Osteoblast (primary cell): ENCODE results near the gene TLR9. TPM values are rescaled to one million over a fixed set of nuclear protein-coding genes. Genes with fewer than 3 reads are reported as not detected.

Experiments used
- DNase-seq: peaks from one replicate; pipeline ENCODE4 v3.0.0; 2011; ENCODE audit warnings: low spot score, mixed read lengths; ENCODE audit not compliant: insufficient read length; ENCODE audit errors: missing footprints
- H2AFZ ChIP-seq: 2 replicates; pipeline ENCODE4 v1.6.0; 2011; ENCODE audit warnings: mild to moderate bottlenecking, low read length
- H3K27ac ChIP-seq: 2 replicates; pipeline ENCODE4 v1.5.1; 2011; ENCODE audit warnings: mild to moderate bottlenecking, low read depth, low read length, moderate library complexity
- H3K27me3 ChIP-seq: 2 replicates; pipeline ENCODE4 v1.6.0; 2012; ENCODE audit warnings: mild to moderate bottlenecking, control low read depth, inconsistent platforms, low read length, moderate library complexity; ENCODE audit not compliant: insufficient read depth
- H3K36me3 ChIP-seq: 2 replicates; pipeline ENCODE4 v1.5.1; 2011; ENCODE audit warnings: mild to moderate bottlenecking, low read length, control low read depth, moderate library complexity; ENCODE audit not compliant: insufficient read depth
- H3K4me1 ChIP-seq: 2 replicates; pipeline ENCODE4 v1.5.1; 2011; ENCODE audit warnings: mild to moderate bottlenecking, low read length, control low read depth, moderate library complexity; ENCODE audit not compliant: insufficient read depth
- H3K4me2 ChIP-seq: 2 replicates; pipeline ENCODE4 v1.6.0; 2011; ENCODE audit warnings: mild to moderate bottlenecking, low read length; ENCODE audit not compliant: insufficient read depth
- H3K4me3 ChIP-seq: fragments of 200-600 bp; sonication (generic); 3 replicates; pipeline ENCODE4 v1.5.1; 2012; ENCODE audit warnings: mild to moderate bottlenecking, low read length, inconsistent platforms; ENCODE audit not compliant: insufficient read depth
- H3K79me2 ChIP-seq: 2 replicates; pipeline ENCODE4 v1.6.0; 2012; ENCODE audit warnings: mild to moderate bottlenecking, low read length, control low read depth, inconsistent platforms; ENCODE audit not compliant: insufficient read depth
- H3K9me3 ChIP-seq: 2 replicates; pipeline ENCODE4 v1.5.1; 2011; ENCODE audit warnings: low read depth, low read length, control low read depth
- H4K20me1 ChIP-seq: 2 replicates; pipeline ENCODE4 v1.6.0; 2012; ENCODE audit warnings: mild to moderate bottlenecking, low read length, control low read depth; ENCODE audit not compliant: insufficient read depth
- total RNA-seq: library from RNA; depleted of rRNA; stranded (reverse); fragments of >200 nt; gene quantifications from 2 replicates; pipeline ENCODE4 v1.2.3, GENCODE V29; 2012
- TF ChIP-seq, protein P1 (sequence below): IDR thresholded peaks from 2 replicates; pipeline ENCODE4 v1.5.1; 2011; ENCODE audit warnings: mild to moderate bottlenecking, low read depth, low read length, moderate library complexity; ENCODE audit errors: extremely low read depth

TLR9 gene
- total RNA-seq, 1 donor = not detected

DNA sequence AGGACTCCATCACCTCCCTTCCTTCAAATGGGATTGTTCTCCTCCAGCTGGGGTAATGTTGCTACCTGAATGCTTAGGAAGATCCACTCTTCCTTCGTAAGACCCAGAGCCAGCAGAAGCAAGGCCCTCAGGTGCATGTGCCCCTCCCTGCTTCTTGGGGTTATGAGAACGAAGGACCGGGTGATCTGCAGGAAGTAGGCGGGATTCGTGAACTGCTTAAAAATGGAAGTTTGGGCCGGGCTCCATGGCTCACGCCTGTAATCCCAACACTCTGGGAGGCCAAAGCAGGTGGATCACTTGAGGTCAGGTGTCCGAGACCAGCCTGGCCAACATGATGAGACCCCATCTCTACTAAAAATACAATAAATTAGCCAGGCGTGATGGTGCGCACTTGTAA, 8.0 kb downstream of the TLR9 start:
- H3K4me2 ChIP-seq = no peak overlapping the region
- H3K79me2 ChIP-seq = no peaks in the 10 kb centered on the region
- H4K20me1 ChIP-seq = peaks cover 3% of the 10 kb centered on the region
- TF ChIP-seq, protein P1, sequence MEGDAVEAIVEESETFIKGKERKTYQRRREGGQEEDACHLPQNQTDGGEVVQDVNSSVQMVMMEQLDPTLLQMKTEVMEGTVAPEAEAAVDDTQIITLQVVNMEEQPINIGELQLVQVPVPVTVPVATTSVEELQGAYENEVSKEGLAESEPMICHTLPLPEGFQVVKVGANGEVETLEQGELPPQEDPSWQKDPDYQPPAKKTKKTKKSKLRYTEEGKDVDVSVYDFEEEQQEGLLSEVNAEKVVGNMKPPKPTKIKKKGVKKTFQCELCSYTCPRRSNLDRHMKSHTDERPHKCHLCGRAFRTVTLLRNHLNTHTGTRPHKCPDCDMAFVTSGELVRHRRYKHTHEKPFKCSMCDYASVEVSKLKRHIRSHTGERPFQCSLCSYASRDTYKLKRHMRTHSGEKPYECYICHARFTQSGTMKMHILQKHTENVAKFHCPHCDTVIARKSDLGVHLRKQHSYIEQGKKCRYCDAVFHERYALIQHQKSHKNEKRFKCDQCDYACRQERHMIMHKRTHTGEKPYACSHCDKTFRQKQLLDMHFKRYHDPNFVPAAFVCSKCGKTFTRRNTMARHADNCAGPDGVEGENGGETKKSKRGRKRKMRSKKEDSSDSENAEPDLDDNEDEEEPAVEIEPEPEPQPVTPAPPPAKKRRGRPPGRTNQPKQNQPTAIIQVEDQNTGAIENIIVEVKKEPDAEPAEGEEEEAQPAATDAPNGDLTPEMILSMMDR = no peak
- no peaks in the 10 kb centered on the region for H3K27me3 ChIP-seq
- peaks cover 9% of the 10 kb centered on the region for H3K4me1 ChIP-seq
- H3K4me3 ChIP-seq = no peak overlapping the region
- no peak overlapping the region for H2AFZ ChIP-seq
- H3K9me3 ChIP-seq = no peaks in the 10 kb centered on the region
- no peak overlapping the region for H3K27ac ChIP-seq
- H3K36me3 ChIP-seq = peaks cover 32% of the 10 kb centered on the region
- no peak for DNase-seq

DNA sequence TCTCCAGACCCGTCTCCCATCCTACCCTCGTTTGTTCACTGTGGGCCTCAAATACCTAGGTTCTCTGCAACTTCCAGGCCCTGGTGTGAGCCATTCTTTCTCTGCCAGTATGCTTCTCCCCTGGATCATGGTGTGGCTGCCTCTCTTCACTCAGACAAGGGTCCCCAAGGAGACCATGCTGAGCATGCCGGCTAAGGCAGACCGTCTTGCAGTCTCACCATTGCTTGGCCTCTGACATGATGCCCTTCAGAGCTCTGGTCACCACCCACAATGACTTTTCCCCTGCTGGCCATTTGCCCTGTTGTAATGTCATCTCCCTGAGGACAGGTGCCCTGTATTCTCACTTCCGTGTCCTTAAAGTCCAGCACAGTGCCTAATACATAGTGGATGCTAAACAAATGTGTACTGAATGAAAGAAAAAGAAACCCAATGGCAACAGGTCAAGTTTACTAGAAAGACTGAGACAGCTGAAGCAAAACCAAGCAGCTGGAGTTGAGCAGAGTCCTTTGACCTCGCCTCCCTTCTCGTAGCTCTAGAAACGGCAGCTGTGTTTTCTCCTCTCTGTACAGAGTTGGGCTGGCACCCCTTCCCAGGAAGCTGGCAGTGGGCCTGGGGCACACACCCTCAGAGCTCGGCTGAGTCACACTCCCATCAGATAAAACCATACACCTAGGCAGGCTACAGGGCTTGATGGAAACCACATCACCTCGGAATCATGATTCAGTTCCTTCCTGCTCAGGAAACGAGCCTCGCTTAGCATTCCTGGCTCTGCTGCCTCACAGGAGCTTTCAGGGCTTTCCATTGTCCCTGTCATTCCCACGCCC, 8.6 kb downstream of the TLR9 start:
- Histone ChIP-seq H2AFZ (no peak overlapping the region), H3K79me2 (no peaks in the 10 kb centered on the region), H3K27ac (no peak overlapping the region), H3K9me3 (no peaks in the 10 kb centered on the region), H3K4me3 (no peak overlapping the region), H4K20me1 (peaks cover 3% of the 10 kb centered on the region), H3K27me3 (no peaks in the 10 kb centered on the region), H3K36me3 (peaks cover 38% of the 10 kb centered on the region), H3K4me1 (peaks cover 9% of the 10 kb centered on the region), H3K4me2 (peak overlapping the region; percentile 37)
- TF ChIP-seq, protein P1 = no peak
- DNase-seq = peak; percentile 93

DNA sequence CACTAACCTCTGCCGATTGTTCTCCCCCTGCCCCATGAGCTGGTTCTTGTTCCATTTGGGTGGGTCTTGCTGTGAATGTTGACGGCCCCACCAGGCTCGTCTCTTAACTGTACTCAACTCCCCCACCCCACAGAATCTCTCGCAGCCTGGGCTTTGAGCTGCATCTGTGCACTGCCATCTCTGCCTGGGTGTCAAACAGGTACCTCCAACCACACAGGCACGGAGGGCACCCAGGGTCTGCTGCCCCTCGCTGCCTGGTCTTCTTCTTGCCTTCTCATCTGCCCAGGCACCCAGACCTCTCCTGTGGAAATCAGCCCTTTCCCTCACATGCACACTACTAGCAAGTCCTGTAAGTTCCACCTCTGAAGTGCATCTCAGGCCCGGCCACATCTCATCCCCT, 10.1 kb downstream of the TLR9 start:
- Histone ChIP-seq H3K27ac (no peak overlapping the region), H3K4me3 (no peak overlapping the region), H3K36me3 (peaks cover 52% of the 10 kb centered on the region), H3K4me1 (peaks cover 9% of the 10 kb centered on the region), H3K9me3 (no peaks in the 10 kb centered on the region), H3K79me2 (no peaks in the 10 kb centered on the region), H2AFZ (no peak overlapping the region), H4K20me1 (peaks cover 3% of the 10 kb centered on the region), H3K4me2 (no peak overlapping the region), H3K27me3 (no peaks in the 10 kb centered on the region)
- TF ChIP-seq, protein P1 = no peak
- no peak for DNase-seq

DNA sequence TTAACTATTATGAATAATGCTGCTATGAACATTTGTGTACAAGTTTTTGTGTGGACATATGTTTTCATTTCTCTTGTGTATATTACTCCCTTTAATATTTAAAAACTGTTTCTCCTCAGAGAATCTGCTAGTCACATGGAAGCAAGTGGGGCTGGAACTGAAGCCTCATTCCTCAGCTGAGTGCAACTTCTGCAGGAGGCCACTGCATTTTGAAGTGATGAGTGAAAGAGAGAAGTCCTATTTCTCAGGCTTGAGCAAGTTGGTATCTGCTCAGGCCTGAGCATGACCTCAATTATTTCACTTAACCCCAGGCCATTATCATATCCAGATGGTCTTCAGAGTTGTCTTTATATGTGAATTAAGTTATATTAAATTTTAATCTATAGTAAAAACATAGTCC, 11.5 kb downstream of the TLR9 start:
- Histone ChIP-seq H3K9me3 (no peaks in the 10 kb centered on the region), H3K36me3 (peaks cover 64% of the 10 kb centered on the region), H3K4me2 (no peak overlapping the region), H3K4me1 (peaks cover 9% of the 10 kb centered on the region), H3K27me3 (no peaks in the 10 kb centered on the region), H2AFZ (no peak overlapping the region), H3K4me3 (no peak overlapping the region), H3K27ac (no peak overlapping the region), H4K20me1 (peaks cover 3% of the 10 kb centered on the region), H3K79me2 (no peaks in the 10 kb centered on the region)
- no peak for DNase-seq
- TF ChIP-seq, protein P1 = no peak
